Stimulated activated naive CD8-positive, alpha-beta T cell treated with anti-CD3 and anti-CD28 coated beads, Interleukin-15, Interleukin-2, amounts not matched to agents 100 U/mL and 50 U/mL, for 24 hours (primary cell): Measurements from ENCODE around the gene SELENOM.
"Not testable (repeated sequence)": the region's sequence is repeated elsewhere in the genome, so short reads cannot be mapped to it uniquely, and the experiment has no call there.

Experiments used
- ATAC-seq: fragments of 150-1000 bp; cut with Tn5 transposase; one replicate; pipeline ENCODE4 v1.10.0; 2021
- DNase-seq: peaks from one replicate; pipeline ENCODE4 v3.0.0; 2021

Gene SELENOM

GRCh38 chr22:31130873-31131272 lies 23.5 kb upstream of the SELENOM start:
- ATAC-seq, result no peak
- no peak for DNase-seq

GRCh38 chr22:31128156-31128555 lies 20.8 kb upstream of the SELENOM start:
- DNase-seq, result no peak
- ATAC-seq, result no peak

- no peak for ATAC-seq
- no peak for DNase-seq
Observed at GRCh38 chr22:31127181-31127772, 19.9 kb upstream of the SELENOM start.

GRCh38 chr22:31126869-31127175 lies 19.5 kb upstream of the SELENOM start:
- DNase-seq (no peak), ATAC-seq (no peak)

- DNase-seq (no peak), ATAC-seq (no peak)
Observed at GRCh38 chr22:31126128-31126868, 18.9 kb upstream of the SELENOM start.

- DNase-seq (no peak), ATAC-seq (no peak)
Observed at GRCh38 chr22:31125521-31126117, 18.3 kb upstream of the SELENOM start.

GRCh38 chr22:31124811-31125465 lies 17.6 kb upstream of the SELENOM start:
- ATAC-seq (no peak), DNase-seq (no peak)

- DNase-seq (no peak), ATAC-seq (no peak)
Observed at GRCh38 chr22:31124290-31124689, 16.9 kb upstream of the SELENOM start.

GRCh38 chr22:31123292-31123602 lies 15.9 kb upstream of the SELENOM start:
- ATAC-seq, result no peak
- no peak for DNase-seq

GRCh38 chr22:31122532-31123291 lies 15.3 kb upstream of the SELENOM start, which contains the start of gene INPP5J:
TSS of gene INPP5J (plus strand) at chr22:31122966. CDS start at chr22:31123015, 49 bp downstream.
- DNase-seq (no peak), ATAC-seq (no peak)

GRCh38 chr22:31122196-31122531 lies 14.8 kb upstream of the SELENOM start:
- ATAC-seq (no peak), DNase-seq (no peak)

GRCh38 chr22:31121403-31121802 lies 14.0 kb upstream of the SELENOM start:
- no peak for DNase-seq
- no peak for ATAC-seq

- ATAC-seq, result no peak
- no peak for DNase-seq
Observed at GRCh38 chr22:31120642-31121041, 13.3 kb upstream of the SELENOM start.

GRCh38 chr22:31120230-31120629 lies 12.9 kb upstream of the SELENOM start:
- DNase-seq (no peak), ATAC-seq (no peak)

GRCh38 chr22:31119026-31119717 lies 11.8 kb upstream of the SELENOM start:
- ATAC-seq, result no peak
- no peak for DNase-seq

GRCh38 chr22:31118046-31118820 lies 10.9 kb upstream of the SELENOM start:
- no peak for ATAC-seq
- DNase-seq, result no peak

GRCh38 chr22:31112547-31113091 lies 5.3 kb upstream of the SELENOM start:
- ATAC-seq, DNase-seq: not testable (repeated sequence)

GRCh38 chr22:31107894-31108218 lies 488 bp upstream of the SELENOM start:
- ATAC-seq (no peak), DNase-seq (no peak)

- ATAC-seq (no peak), DNase-seq (no peak)
Observed at GRCh38 chr22:31106731-31107177, 614 bp downstream of the SELENOM start.

- DNase-seq (no peak), ATAC-seq (no peak)
Observed at GRCh38 chr22:31106001-31106571, 1.3 kb downstream of the SELENOM start.
